Smooth muscle cell (in vitro differentiated cells): ENCODE measurements around the gene TNS4. TPM values are rescaled to one million over a fixed set of nuclear protein-coding genes. Genes with fewer than 3 reads are reported as not detected.

Source experiments
- DNase-seq: peaks from one replicate; lab custom pipeline; 2025; ENCODE audit not compliant: unreplicated experiment; lab: John Stamatoyannopoulos, UW
- H2AFZ ChIP-seq: fragments of 200-600 bp; sonication (generic); 2 replicates; pipeline ENCODE4 v1.6.0; 2016; ENCODE audit warnings: antibody characterized with exemption, low read depth, mild to moderate bottlenecking
- H3F3A ChIP-seq: fragments of 200-600 bp; sonication (generic); 2 replicates; pipeline ENCODE4 v1.6.0; 2017; ENCODE audit warnings: antibody characterized with exemption, low read depth
- H3K27ac ChIP-seq: fragments of 200-600 bp; sonication (generic); 2 replicates; pipeline ENCODE4 v1.5.1; 2016; ENCODE audit warnings: low read depth, mild to moderate bottlenecking
- H3K27me3 ChIP-seq: fragments of 200-600 bp; sonication (generic); 2 replicates; pipeline ENCODE4 v1.6.1; 2016; ENCODE audit warnings: low read depth, mild to moderate bottlenecking
- H3K36me3 ChIP-seq: fragments of 200-600 bp; sonication (generic); 2 replicates; pipeline ENCODE4 v1.5.1; 2016; ENCODE audit warnings: low read depth
- H3K4me1 ChIP-seq: fragments of 200-600 bp; sonication (generic); 2 replicates; pipeline ENCODE4 v1.5.1; 2016; ENCODE audit warnings: low read depth
- H3K4me2 ChIP-seq: fragments of 200-600 bp; sonication (generic); 2 replicates; pipeline ENCODE4 v1.6.0; 2016; ENCODE audit warnings: mild to moderate bottlenecking
- H3K4me3 ChIP-seq: fragments of 200-600 bp; sonication (generic); 2 replicates; pipeline ENCODE4 v1.5.1; 2016; ENCODE audit warnings: mild to moderate bottlenecking
- H3K79me2 ChIP-seq: fragments of 200-600 bp; sonication (generic); 2 replicates; pipeline ENCODE4 v1.6.0; 2016; ENCODE audit warnings: low read depth, mild to moderate bottlenecking
- H3K9ac ChIP-seq: fragments of 200-600 bp; sonication (generic); 2 replicates; pipeline ENCODE4 v1.6.0; 2016; ENCODE audit warnings: low read depth
- H3K9me3 ChIP-seq: fragments of 200-600 bp; sonication (generic); replicated peaks from 2 replicates; pipeline ENCODE4 v1.5.1; 2016; ENCODE audit warnings: low read depth
- H4K20me1 ChIP-seq: fragments of 200-600 bp; sonication (generic); 2 replicates; pipeline ENCODE4 v1.6.0; 2016; ENCODE audit warnings: low read depth
- WGBS: methylation state at CpG from one replicate; pipeline ENCODE4 v1.1.7; 2016; ENCODE audit warnings: low lambda C conversion rate; 5-methylcytosine and 5-hydroxymethylcytosine counted together
- polyA plus RNA-seq: library from polyadenylated mRNA; unstranded; fragments of >200 nt; fragmentation: Nextera tagmentation; extraction: Ambion mirVana; gene quantifications from 2 replicates; pipeline ENCODE4 v1.2.1, GENCODE V29; 2016
- total RNA-seq: library from RNA; depleted of rRNA; stranded (reverse); fragments of >200 nt; gene quantifications from 2 replicates; pipeline ENCODE4 v1.2.3, GENCODE V29; 2014
- TF ChIP-seq, protein P1 (sequence below): fragments of 200-600 bp; sonication (generic); IDR thresholded peaks from 2 replicates; pipeline ENCODE4 v1.5.1; 2017; ENCODE audit warnings: borderline replicate concordance, mild to moderate bottlenecking, antibody characterized with exemption; ENCODE audit not compliant: insufficient read depth, poor library complexity, severe bottlenecking

The TNS4 gene
- total and polyA plus RNA-seq, 2 experiments from 2014 or later: 0.13 to 1.2 TPM

DNA sequence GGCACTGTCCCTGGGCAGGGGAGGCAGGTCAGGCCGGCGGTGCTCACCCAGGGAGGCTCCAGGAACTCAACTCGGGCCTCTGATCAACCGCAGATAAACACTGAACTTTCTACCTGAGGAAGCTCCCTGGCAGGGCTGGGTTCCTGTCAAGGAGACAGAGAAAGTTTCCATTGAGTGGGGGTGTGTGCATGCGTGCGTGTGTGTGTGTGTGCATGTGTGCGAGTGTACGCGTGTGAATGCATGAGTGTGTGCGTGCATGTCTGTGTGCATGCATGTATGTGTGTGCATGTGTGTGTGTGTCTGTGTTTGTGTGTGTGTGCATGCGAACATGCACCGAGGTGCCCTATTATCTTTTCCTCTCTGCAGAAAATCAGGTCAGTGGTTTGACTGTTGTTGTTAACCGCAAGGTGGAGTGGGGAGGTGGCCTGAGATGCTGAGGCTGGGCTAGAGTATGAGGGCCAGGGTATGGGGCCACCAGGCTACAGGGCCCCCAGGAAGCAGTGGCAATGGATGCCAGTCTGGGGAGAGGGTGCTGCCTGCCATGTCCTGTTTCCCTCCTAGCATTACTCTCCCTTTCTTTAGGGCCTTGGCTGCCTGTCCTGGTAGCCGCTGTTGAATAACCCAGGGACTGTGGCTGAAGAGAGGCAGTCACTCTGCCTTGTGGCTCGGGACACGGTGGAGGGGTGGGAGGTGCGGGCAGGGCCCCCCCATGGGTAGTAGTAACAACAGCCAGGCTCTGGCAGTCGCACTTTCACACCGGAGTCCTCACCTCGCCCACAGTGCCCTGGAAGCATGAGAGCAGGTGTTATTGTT, 39.8 kb upstream of the TNS4 start:
- Histone ChIP-seq H4K20me1 (no peaks in the 10 kb centered on the region), H3K79me2 (no peaks in the 10 kb centered on the region), H3K4me1 (peaks cover 6% of the 10 kb centered on the region), H3K27ac (peak overlapping the region; percentile 98), H3K9me3 (no peaks in the 10 kb centered on the region), H2AFZ (no peak overlapping the region), H3K9ac (peak overlapping the region; percentile 90), H3K27me3 (no peaks in the 10 kb centered on the region), H3K36me3 (no peaks in the 10 kb centered on the region), H3K4me3 (no peak overlapping the region), H3F3A (peaks cover 4% of the 10 kb centered on the region), H3K4me2 (no peak overlapping the region)
- DNase-seq: no peak
- TF ChIP-seq, protein P1, sequence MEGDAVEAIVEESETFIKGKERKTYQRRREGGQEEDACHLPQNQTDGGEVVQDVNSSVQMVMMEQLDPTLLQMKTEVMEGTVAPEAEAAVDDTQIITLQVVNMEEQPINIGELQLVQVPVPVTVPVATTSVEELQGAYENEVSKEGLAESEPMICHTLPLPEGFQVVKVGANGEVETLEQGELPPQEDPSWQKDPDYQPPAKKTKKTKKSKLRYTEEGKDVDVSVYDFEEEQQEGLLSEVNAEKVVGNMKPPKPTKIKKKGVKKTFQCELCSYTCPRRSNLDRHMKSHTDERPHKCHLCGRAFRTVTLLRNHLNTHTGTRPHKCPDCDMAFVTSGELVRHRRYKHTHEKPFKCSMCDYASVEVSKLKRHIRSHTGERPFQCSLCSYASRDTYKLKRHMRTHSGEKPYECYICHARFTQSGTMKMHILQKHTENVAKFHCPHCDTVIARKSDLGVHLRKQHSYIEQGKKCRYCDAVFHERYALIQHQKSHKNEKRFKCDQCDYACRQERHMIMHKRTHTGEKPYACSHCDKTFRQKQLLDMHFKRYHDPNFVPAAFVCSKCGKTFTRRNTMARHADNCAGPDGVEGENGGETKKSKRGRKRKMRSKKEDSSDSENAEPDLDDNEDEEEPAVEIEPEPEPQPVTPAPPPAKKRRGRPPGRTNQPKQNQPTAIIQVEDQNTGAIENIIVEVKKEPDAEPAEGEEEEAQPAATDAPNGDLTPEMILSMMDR: no peak
- 93% methylated on average over 20 of the region's 20 CpGs for WGBS

DNA sequence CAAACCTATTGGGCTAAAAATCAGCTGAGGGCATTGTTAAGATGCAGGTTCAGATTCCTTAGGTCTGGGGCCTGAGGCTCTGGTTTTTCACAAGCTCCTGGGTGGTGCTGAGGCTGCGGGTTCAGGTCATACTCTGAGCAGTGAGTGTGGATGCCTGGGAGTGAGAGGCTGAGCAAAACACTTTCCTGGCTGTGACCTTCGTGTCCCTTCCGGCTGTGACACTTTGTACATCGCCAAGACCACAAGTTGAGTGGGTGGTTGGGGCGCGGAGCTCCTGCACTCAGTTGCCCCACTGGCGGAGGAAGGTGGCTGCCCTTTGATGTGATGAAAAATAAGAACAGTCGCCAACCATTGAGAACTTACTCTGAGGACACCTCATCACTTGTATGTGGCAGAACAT, 39.0 kb upstream of the TNS4 start:
- Histone ChIP-seq H3K9me3 (no peaks in the 10 kb centered on the region), H3K79me2 (no peaks in the 10 kb centered on the region), H3K4me2 (no peak overlapping the region), H3K4me1 (peaks cover 6% of the 10 kb centered on the region), H3K4me3 (no peak overlapping the region), H4K20me1 (no peaks in the 10 kb centered on the region), H3K27ac (peak overlapping the region; percentile 39), H2AFZ (no peak overlapping the region), H3K9ac (no peak overlapping the region), H3K36me3 (no peaks in the 10 kb centered on the region), H3F3A (peaks cover 4% of the 10 kb centered on the region), H3K27me3 (no peaks in the 10 kb centered on the region)
- TF ChIP-seq, protein P1: no peak
- 94% methylated on average over 8 of the region's 8 CpGs for WGBS
- no peak for DNase-seq

DNA sequence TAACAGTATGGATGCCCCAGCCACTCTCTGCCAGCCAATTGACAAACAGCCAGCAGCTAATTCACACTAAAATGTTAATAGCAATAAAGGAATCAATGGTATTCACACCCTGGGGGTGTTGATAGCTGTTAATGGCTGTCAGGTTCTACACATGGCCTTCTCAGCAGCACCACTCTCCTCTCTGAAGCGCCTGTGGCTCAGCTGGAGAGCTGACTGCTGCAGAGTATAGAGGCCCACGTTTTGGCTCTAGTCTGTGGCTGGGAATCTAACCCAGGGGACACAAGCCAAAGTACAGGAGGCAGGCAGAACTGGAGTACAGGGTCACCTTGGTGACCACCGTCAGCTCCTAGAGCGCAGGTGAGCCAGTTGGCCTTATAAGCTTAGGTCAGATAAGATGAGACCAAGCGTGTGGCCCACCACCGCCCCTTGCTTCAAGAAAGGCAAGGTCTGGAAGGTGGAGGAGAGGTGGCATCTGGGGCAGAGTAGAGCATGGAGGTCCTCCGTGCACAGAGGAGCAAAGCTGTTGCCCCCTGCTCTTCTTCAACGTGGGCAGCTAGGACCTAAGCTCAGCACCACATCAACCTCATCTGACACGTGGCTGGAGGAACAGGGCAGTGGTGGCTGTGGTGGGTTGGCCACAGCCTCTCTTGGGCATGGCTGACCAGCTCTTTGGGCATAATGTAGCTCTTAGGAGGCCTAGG, 38.4 kb upstream of the TNS4 start:
- Histone ChIP-seq H2AFZ (no peak overlapping the region), H3K36me3 (no peaks in the 10 kb centered on the region), H3F3A (peaks cover 4% of the 10 kb centered on the region), H3K4me2 (no peak overlapping the region), H3K9ac (no peak overlapping the region), H3K27ac (no peak overlapping the region), H3K9me3 (no peaks in the 10 kb centered on the region), H4K20me1 (no peaks in the 10 kb centered on the region), H3K79me2 (no peaks in the 10 kb centered on the region), H3K4me3 (no peak overlapping the region), H3K4me1 (peaks cover 6% of the 10 kb centered on the region), H3K27me3 (no peaks in the 10 kb centered on the region)
- WGBS: 89% methylated on average over 9 of the region's 9 CpGs
- DNase-seq: no peak
- TF ChIP-seq, protein P1: no peak
